Measurements from ENCODE around the gene SPPL2B. TPM values are rescaled to one million over a fixed set of nuclear protein-coding genes. Genes with fewer than 3 reads are reported as not detected.

Gene SPPL2B
- total RNA-seq, 1 donor from 2014 or later, result 142 TPM

GRCh38 chr19:2333807-2334211, 5.3 kb downstream of the SPPL2B start:
- ATAC-seq (ENCODE audit: low read depth), result no peak
- H3K36me3 Mint-ChIP-seq (ENCODE audit: low read depth), result peaks cover 32% of the 10 kb centered on the region
- ChIA-PET POLR2A (interaction anchor here (0.6 to 2.0 kb wide), 5 partner anchors 9 to 142 kb away, joined by 3 to 6 read pairs (median 3); partner anchors contain the start of gene GADD45B), CTCF (interaction anchor here (1.5 kb wide), 1 partner anchor 162 kb away, joined by 3 read pairs; no protein-coding TSS in a partner anchor)
- TF ChIP-seq CTCF (IDR thresholded peaks at IDR 0.05), result no peak
- H3K9me3 Mint-ChIP-seq, result no peaks in the 10 kb centered on the region
- intact Hi-C loops (cut with micrococcal nuclease), result loop anchor here (2.0 to 5.0 kb wide), 2 partner anchors 57 to 288 kb away; no protein-coding TSS in a partner anchor
- H3K27ac Mint-ChIP-seq, result peak overlapping the region; percentile 81
- no peaks in the 10 kb centered on the region for H3K27me3 Mint-ChIP-seq
- no peak for DNase-seq
- peaks cover 60% of the 10 kb centered on the region for H3K4me1 Mint-ChIP-seq
- H3K4me3 Mint-ChIP-seq, result peak overlapping the region; percentile 73

GRCh38 chr19:2334426-2334825, 5.9 kb downstream of the SPPL2B start:
- POLR2A ChIA-PET, result interaction anchor here (1.5 kb wide), 1 partner anchor 142 kb away, joined by 3 read pairs; the partner anchor contains the start of gene GADD45B

GRCh38 chr19:2334986-2335846, 6.7 kb downstream of the SPPL2B start:
- DNase-seq (no peak), ATAC-seq (ENCODE audit: low read depth) (no peak)
- TF ChIP-seq CTCF (IDR thresholded peaks at IDR 0.05), result no peak
- peaks cover 29% of the 10 kb centered on the region for H3K36me3 Mint-ChIP-seq (ENCODE audit: low read depth)
- no peaks in the 10 kb centered on the region for H3K27me3 Mint-ChIP-seq
- H3K4me3 Mint-ChIP-seq, result no peak overlapping the region
- H3K27ac Mint-ChIP-seq, result peak overlapping the region; percentile 62
- intact Hi-C loops (cut with micrococcal nuclease), result loop anchor here (5.0 kb wide), 1 partner anchor 287 kb away; no protein-coding TSS in a partner anchor
- no peaks in the 10 kb centered on the region for H3K9me3 Mint-ChIP-seq
- H3K4me1 Mint-ChIP-seq, result peaks cover 49% of the 10 kb centered on the region
- ChIA-PET CTCF (no interaction called here), POLR2A (no interaction called here)

More at GRCh38 chr19:2334426-2334825, 5.9 kb downstream of the SPPL2B start:
- DNase-seq (no peak), ATAC-seq (ENCODE audit: low read depth) (no peak)
- CTCF ChIA-PET, result interaction anchor here (1.5 kb wide), 1 partner anchor 163 kb away, joined by 3 read pairs; no protein-coding TSS in a partner anchor
- Mint-ChIP-seq H3K4me3 (no peak overlapping the region), H3K27me3 (no peaks in the 10 kb centered on the region), H3K36me3 (ENCODE audit: low read depth) (peaks cover 33% of the 10 kb centered on the region), H3K9me3 (no peaks in the 10 kb centered on the region), H3K27ac (no peak overlapping the region), H3K4me1 (peaks cover 56% of the 10 kb centered on the region)
- intact Hi-C loops (cut with micrococcal nuclease), result loop anchor here (5.0 kb wide), 1 partner anchor 288 kb away; no protein-coding TSS in a partner anchor
- TF ChIP-seq CTCF (IDR thresholded peaks at IDR 0.05), result no peak

- ATAC-seq (ENCODE audit: low read depth) (no peak), DNase-seq (no peak)
- CTCF ChIA-PET, result no interaction called here
- H3K27ac Mint-ChIP-seq, result peak overlapping the region; percentile 62
- H3K4me3 Mint-ChIP-seq, result no peak overlapping the region
- H3K9me3 Mint-ChIP-seq, result no peaks in the 10 kb centered on the region
- no peaks in the 10 kb centered on the region for H3K27me3 Mint-ChIP-seq
- peaks cover 29% of the 10 kb centered on the region for H3K36me3 Mint-ChIP-seq (ENCODE audit: low read depth)
- POLR2A ChIA-PET, result no interaction called here
- H3K4me1 Mint-ChIP-seq, result peaks cover 43% of the 10 kb centered on the region
- TF ChIP-seq CTCF (IDR thresholded peaks at IDR 0.05), result no peak
- intact Hi-C loops (cut with micrococcal nuclease), result no loop called here
These were observed 7.4 kb downstream of the SPPL2B start for GRCh38 chr19:2335848-2336247.
